A673 (cell line): ENCODE results near the gene SMCHD1.

Experiments used
- CTCF ChIP-seq: fragments of 300-800, 200-600 bp; sonication (generic); conservative IDR thresholded peaks from 2 replicates; pipeline ENCODE4 v1.5.1; 2017; ENCODE audit warnings: low read depth, mild to moderate bottlenecking, antibody characterized with exemption, low read length, moderate library complexity, mixed read lengths
- EZH2 ChIP-seq: fragments of 200-600 bp; sonication (generic); IDR thresholded peaks from 2 replicates; pipeline ENCODE4 v1.6.1; 2017; ENCODE audit warnings: borderline replicate concordance, low read depth, mild to moderate bottlenecking, mixed read lengths, antibody characterized with exemption, low read length; ENCODE audit not compliant: poor library complexity, severe bottlenecking

GRCh38 chr18:2662990-2663389 is 7.5 kb downstream of the SMCHD1 start:
- TF ChIP-seq CTCF = no peak
- no peak for TF ChIP-seq EZH2
